Measurements from ENCODE around the gene PLXNC1. TPM values are rescaled to one million over a fixed set of nuclear protein-coding genes. Genes with fewer than 3 reads are reported as not detected.

PLXNC1 gene
- total RNA-seq, 2 experiments from 2014 or later = 40.6 to 44.3 TPM

DNA sequence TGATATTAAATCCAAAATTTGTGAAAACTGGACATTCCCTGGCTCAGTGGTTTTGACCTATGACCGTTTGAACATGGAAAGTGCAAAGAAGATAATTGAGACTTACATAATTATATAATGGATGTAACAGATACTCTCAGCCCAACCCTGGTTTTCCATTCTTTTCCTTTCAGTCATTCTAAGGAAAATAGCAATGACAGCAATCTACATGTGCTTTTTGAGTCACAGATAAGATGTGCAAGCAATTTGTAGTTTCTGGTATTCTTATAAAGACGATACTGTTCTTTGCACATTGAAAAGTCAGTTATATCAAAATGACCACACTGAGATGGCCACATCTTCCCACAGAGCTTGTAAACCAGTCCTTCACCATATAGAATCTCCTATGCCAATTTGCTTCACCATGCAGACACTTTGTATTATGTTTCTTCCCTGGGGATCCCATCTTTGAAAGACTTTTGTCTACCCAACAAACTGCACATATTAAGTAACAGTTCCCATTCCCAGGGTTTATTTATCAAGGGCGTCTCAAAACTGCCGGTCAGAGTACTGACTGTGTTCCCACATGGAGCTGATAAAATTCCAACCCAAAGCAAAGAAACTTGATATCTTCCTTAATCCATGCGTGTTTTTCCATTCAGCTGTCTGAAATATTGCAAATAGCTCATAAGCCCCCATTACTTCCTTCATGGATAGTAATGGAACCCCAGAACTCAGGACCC is 34.8 kb downstream of the PLXNC1 start:
- no peak for DNase-seq

GRCh38 chr12:94183708-94184379 is 35.5 kb downstream of the PLXNC1 start:
- H3K27me3 Mint-ChIP-seq = no peaks in the 10 kb centered on the region

More for the DNA sequence above, 34.8 kb downstream of the PLXNC1 start:
- Mint-ChIP-seq H3K36me3 (peaks cover 50% of the 10 kb centered on the region), H3K9me3 (peaks cover 3% of the 10 kb centered on the region), H3K4me1 (peaks cover 16% of the 10 kb centered on the region), H3K4me3 (no peak overlapping the region), H3K27ac (no peak overlapping the region), H3K27me3 (peaks cover under 1% of the 10 kb centered on the region)
- POLR2A ChIA-PET = no interaction called here
- ATAC-seq (ENCODE audit: low read depth) = no peak

GRCh38 chr12:94184995-94185719 is 36.8 kb downstream of the PLXNC1 start:
- Mint-ChIP-seq H3K36me3 (peaks cover 33% of the 10 kb centered on the region), H3K4me3 (no peak overlapping the region), H3K9me3 (no peaks in the 10 kb centered on the region), H3K4me1 (peaks cover 12% of the 10 kb centered on the region), H3K27me3 (no peaks in the 10 kb centered on the region), H3K27ac (no peak overlapping the region)
- no peak for ATAC-seq (ENCODE audit: low read depth)
- POLR2A ChIA-PET = no interaction called here
- no peak for DNase-seq

More at GRCh38 chr12:94183708-94184379, 35.5 kb downstream of the PLXNC1 start:
- POLR2A ChIA-PET = no interaction called here
- Mint-ChIP-seq H3K27ac (no peak overlapping the region), H3K4me3 (no peak overlapping the region), H3K9me3 (no peaks in the 10 kb centered on the region), H3K36me3 (peaks cover 46% of the 10 kb centered on the region), H3K4me1 (peaks cover 15% of the 10 kb centered on the region)
- no peak for DNase-seq
- no peak for ATAC-seq (ENCODE audit: low read depth)

DNA sequence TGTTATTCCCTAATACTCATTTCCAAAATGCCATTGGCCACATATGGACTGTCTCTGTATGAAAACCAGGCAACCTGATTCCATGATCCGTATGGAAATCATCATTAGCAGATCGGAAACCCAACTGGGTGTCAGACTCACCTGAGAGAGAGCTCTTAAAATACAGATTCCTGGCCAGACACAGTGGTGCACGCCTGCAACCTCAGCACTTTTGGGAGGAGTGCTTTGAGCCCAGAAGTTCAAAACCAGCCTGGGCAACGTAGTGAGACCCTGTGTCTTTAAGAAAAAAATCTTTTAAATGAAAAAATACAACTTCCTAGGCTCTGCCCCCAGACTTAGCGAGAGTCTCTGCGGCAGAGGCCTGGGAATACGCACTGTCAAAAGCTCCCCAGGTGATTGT is 37.4 kb downstream of the PLXNC1 start:
- Mint-ChIP-seq H3K4me1 (peaks cover 10% of the 10 kb centered on the region), H3K4me3 (no peak overlapping the region), H3K27me3 (no peaks in the 10 kb centered on the region), H3K36me3 (peaks cover 33% of the 10 kb centered on the region), H3K27ac (no peak overlapping the region), H3K9me3 (peaks cover 4% of the 10 kb centered on the region)
- DNase-seq (no peak), ATAC-seq (ENCODE audit: low read depth) (no peak)
- POLR2A ChIA-PET = no interaction called here

DNA sequence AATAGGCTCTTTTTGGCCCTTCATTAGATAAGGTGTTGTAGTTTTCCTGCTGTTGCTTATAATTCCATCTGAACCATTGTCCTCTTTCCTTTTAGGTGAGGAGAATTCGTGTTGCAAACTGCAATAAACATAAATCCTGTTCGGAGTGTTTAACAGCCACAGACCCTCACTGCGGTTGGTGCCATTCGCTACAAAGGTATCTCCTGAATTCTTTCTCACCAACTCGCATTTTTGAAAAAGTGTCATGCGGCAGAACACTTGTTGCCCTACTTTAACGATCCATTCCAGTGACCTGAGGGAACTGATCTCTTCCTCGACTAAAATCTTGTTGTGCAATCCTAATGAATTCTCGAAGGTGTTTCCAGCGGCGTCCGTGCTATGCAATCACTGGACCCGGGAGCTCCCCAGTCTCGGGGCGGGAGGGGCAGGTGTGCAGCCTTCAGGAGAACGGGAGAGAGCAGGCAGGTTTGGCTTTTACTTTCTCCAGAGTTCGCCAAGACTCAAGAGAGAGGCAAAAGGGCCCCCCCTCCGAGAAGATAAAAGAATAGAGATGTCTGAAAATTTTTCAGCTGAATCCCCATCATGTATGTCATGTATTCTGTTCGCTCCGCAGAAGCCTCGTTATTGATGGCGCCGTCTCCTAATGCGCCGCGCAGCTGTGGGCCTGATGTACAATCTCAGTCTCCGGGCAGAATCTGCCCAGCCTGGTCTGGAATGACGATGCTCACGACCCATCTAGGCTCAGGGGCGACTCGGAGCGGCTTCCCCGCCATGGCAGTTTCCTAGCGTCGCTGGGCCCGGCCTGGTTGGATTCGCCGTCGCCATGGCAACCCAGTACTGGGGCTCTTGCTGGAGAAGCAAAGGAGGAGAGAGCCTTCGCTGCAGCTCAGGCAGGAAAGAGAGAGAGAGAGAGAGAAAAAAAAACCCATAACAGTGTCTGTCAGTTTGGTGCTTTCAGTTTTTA is 38.2 kb downstream of the PLXNC1 start:
- ATAC-seq (ENCODE audit: low read depth) = no peak
- H3K27ac Mint-ChIP-seq = no peak overlapping the region
- no peak for DNase-seq

GRCh38 chr12:94187361-94187760 is 39.0 kb downstream of the PLXNC1 start:
- Mint-ChIP-seq H3K36me3 (peaks cover 38% of the 10 kb centered on the region), H3K27me3 (no peaks in the 10 kb centered on the region), H3K9me3 (peaks cover 4% of the 10 kb centered on the region), H3K4me3 (no peak overlapping the region), H3K27ac (no peak overlapping the region), H3K4me1 (peaks cover 11% of the 10 kb centered on the region)
- POLR2A ChIA-PET = no interaction called here
- ATAC-seq (ENCODE audit: low read depth) = no peak
- DNase-seq = no peak

More for the DNA sequence above, 38.2 kb downstream of the PLXNC1 start:
- Mint-ChIP-seq H3K4me3 (no peak overlapping the region), H3K27me3 (no peaks in the 10 kb centered on the region), H3K9me3 (peaks cover 4% of the 10 kb centered on the region), H3K36me3 (peaks cover 35% of the 10 kb centered on the region), H3K4me1 (peaks cover 11% of the 10 kb centered on the region)
- POLR2A ChIA-PET = no interaction called here

GRCh38 chr12:94190623-94191022 is 42.2 kb downstream of the PLXNC1 start:
- ATAC-seq (ENCODE audit: low read depth) (no peak), DNase-seq (no peak)
- no peak overlapping the region for H3K27ac Mint-ChIP-seq
- POLR2A ChIA-PET = no interaction called here
- H3K27me3 Mint-ChIP-seq = no peaks in the 10 kb centered on the region
- H3K4me3 Mint-ChIP-seq = no peak overlapping the region
- H3K4me1 Mint-ChIP-seq = peaks cover 12% of the 10 kb centered on the region
- peaks cover 55% of the 10 kb centered on the region for H3K36me3 Mint-ChIP-seq
- H3K9me3 Mint-ChIP-seq = peaks cover 13% of the 10 kb centered on the region

DNA sequence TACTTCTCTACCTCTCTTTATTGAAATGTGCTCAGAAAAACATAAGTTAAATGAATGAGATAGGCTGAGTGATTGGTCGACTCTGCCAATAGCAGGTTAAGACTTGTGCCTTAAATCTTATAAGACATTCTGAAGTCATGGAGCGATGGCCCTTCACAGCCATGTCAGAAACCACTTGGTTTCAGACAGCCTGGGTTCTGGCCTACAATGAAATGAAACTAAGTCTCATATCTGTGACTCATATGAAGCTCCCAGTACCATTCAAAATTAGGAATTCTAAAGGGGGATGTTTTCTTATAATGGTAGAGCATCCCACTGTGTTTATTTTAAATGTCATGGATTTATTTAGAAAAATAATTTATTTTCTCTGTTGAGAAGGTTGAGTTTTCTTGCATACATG is 42.6 kb downstream of the PLXNC1 start:
- Mint-ChIP-seq H3K27ac (no peak overlapping the region), H3K4me1 (peaks cover 12% of the 10 kb centered on the region), H3K9me3 (peaks cover 13% of the 10 kb centered on the region), H3K4me3 (no peak overlapping the region), H3K36me3 (peaks cover 57% of the 10 kb centered on the region), H3K27me3 (no peaks in the 10 kb centered on the region)
- ATAC-seq (ENCODE audit: low read depth) (no peak), DNase-seq (no peak)
- POLR2A ChIA-PET = no interaction called here

DNA sequence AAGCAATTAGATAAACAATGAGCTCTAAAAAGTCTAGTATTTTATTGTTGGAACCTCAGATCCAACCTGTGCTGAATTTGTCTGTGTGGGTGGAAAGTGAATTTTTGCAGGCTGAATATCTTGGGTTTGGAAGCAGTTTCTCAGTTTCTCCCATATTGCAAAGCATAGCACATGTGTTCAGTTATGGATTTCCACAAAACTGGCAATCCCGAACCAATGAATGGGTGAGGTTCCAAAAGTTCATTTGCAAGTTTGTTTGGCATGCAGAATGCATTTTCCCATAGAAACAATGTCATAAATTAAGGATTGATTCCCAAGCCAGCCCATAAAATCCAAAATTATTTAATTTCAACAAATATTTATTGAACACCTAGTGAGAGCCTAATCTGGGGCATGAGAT is 43.4 kb downstream of the PLXNC1 start:
- Mint-ChIP-seq H3K27me3 (no peaks in the 10 kb centered on the region), H3K36me3 (peaks cover 58% of the 10 kb centered on the region), H3K4me3 (no peak overlapping the region), H3K4me1 (peaks cover 12% of the 10 kb centered on the region), H3K27ac (no peak overlapping the region), H3K9me3 (peaks cover 13% of the 10 kb centered on the region)
- ATAC-seq (ENCODE audit: low read depth) = no peak
- POLR2A ChIA-PET = interaction anchor here (0.6 kb wide), 1 partner anchor 362 kb away, joined by 4 read pairs; no protein-coding TSS in a partner anchor
- no peak for DNase-seq

GRCh38 chr12:94192506-94192905 is 44.1 kb downstream of the PLXNC1 start:
- Mint-ChIP-seq H3K4me1 (peaks cover 12% of the 10 kb centered on the region), H3K9me3 (peaks cover 13% of the 10 kb centered on the region), H3K4me3 (no peak overlapping the region), H3K27me3 (no peaks in the 10 kb centered on the region), H3K36me3 (peaks cover 62% of the 10 kb centered on the region), H3K27ac (no peak overlapping the region)
- DNase-seq (no peak), ATAC-seq (ENCODE audit: low read depth) (no peak)
- POLR2A ChIA-PET = no interaction called here

- POLR2A ChIA-PET = no interaction called here
- H3K27ac Mint-ChIP-seq = no peak overlapping the region
Observed at GRCh38 chr12:94193168-94193567, 44.8 kb downstream of the PLXNC1 start.

DNA sequence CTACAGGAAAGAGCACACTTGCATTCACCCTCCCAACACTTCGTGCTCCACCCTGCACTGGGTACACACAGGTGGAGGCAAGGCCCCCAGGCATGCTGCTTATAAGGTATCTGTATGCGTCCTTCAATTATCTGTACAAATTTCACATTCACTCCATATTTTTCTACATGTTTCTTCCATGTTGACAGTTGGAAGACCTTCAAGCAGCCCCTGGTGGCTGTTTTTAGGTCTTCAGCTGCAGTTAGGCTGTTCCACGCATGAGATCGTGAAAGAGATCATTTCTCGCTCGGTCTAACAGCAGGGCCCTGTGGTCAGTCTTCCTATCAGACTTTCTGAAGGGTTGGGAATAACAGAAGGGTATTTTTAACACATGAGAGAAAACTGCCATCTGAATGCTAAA is 47.1 kb downstream of the PLXNC1 start:
- Mint-ChIP-seq H3K36me3 (peaks cover 79% of the 10 kb centered on the region), H3K27ac (no peak overlapping the region), H3K4me1 (peaks cover 16% of the 10 kb centered on the region), H3K27me3 (no peaks in the 10 kb centered on the region), H3K9me3 (peaks cover 13% of the 10 kb centered on the region), H3K4me3 (no peak overlapping the region)
- ATAC-seq (ENCODE audit: low read depth) (no peak), DNase-seq (no peak)
- POLR2A ChIA-PET = no interaction called here

More at GRCh38 chr12:94193168-94193567, 44.8 kb downstream of the PLXNC1 start:
- H3K4me1 Mint-ChIP-seq = peaks cover 12% of the 10 kb centered on the region
- H3K27me3 Mint-ChIP-seq = no peaks in the 10 kb centered on the region
- H3K9me3 Mint-ChIP-seq = peaks cover 13% of the 10 kb centered on the region
- no peak overlapping the region for H3K4me3 Mint-ChIP-seq
- DNase-seq = no peak
- ATAC-seq (ENCODE audit: low read depth) = no peak
- H3K36me3 Mint-ChIP-seq = peaks cover 66% of the 10 kb centered on the region

DNA sequence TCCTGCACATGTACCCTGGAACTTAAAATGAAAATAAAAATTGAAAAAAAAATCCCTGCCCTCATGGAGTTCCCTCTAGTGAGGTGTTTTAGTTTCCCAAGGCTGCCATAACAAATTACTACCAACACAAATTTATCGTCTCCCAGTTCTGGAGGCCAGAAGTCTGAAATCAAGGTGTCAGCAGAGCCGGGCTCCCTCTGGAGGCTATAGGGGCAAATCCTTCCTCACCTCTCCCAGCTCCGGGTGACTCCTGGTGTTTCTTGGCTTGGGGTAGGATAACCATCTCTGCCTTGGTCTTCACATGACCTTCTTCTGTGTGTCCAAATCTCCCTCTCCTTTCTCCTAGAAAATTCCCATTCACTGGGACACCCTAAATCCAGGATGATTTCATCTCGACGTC is 50.1 kb downstream of the PLXNC1 start:
- POLR2A ChIA-PET = no interaction called here
- no peak overlapping the region for H3K4me3 Mint-ChIP-seq

More for the DNA sequence above, 50.1 kb downstream of the PLXNC1 start:
- DNase-seq = no peak
- no peaks in the 10 kb centered on the region for H3K27me3 Mint-ChIP-seq
- H3K27ac Mint-ChIP-seq = no peak overlapping the region
- peaks cover 63% of the 10 kb centered on the region for H3K36me3 Mint-ChIP-seq
- peaks cover 6% of the 10 kb centered on the region for H3K9me3 Mint-ChIP-seq
- no peak for ATAC-seq (ENCODE audit: low read depth)
- H3K4me1 Mint-ChIP-seq = peaks cover 27% of the 10 kb centered on the region

All from activated naive CD8-positive, alpha-beta T cell treated with anti-CD3 and anti-CD28 coated beads, Interleukin-2, amount 10 ng/mL, durations not matched to agents 7 days and 5 days (primary cell).